HepG2 (cell line): ENCODE results near the gene INSRR. TPM values are rescaled to one million over a fixed set of nuclear protein-coding genes. Genes with fewer than 3 reads are reported as not detected.

Experiments used
- ATRX ChIP-seq: sonication (generic); formaldehyde crosslinking; IDR thresholded peaks from 2 replicates; pipeline ENCODE4 v1.4.0; 2020; ENCODE audit warnings: missing genetic modification reagents, borderline replicate concordance
- DNMT1 ChIP-seq: sonication (generic); formaldehyde crosslinking; IDR thresholded peaks from 2 replicates; pipeline ENCODE4 v1.5.1; 2020; ENCODE audit warnings: mild to moderate bottlenecking, missing genetic modification reagents
- ESRRA ChIP-seq: sonication (generic); formaldehyde crosslinking; IDR thresholded peaks from 2 replicates; pipeline ENCODE4 v1.5.1; 2020; ENCODE audit warnings: mild to moderate bottlenecking, low read depth, missing genetic modification reagents
- ETV5 ChIP-seq: IDR thresholded peaks from 2 replicates; pipeline ENCODE4 v1.6.1; 2018; ENCODE audit warnings: missing biosample characterization, missing genetic modification reagents, inconsistent platforms, borderline replicate concordance
- FOXK2 ChIP-seq: fragments of 450-650 bp; IDR thresholded peaks from 2 replicates; pipeline ENCODE4 v1.6.1; 2016
- FOXO1 ChIP-seq: sonication (generic); formaldehyde crosslinking; IDR thresholded peaks from 2 replicates; pipeline ENCODE4 v1.4.0; 2020; ENCODE audit warnings: missing genetic modification reagents
- HNF1A ChIP-seq, 2 experiments: sonication (generic) in 1 of 2; formaldehyde crosslinking in 1 of 2; IDR thresholded peaks; 2 replicates each; pipeline versions ENCODE4 v1.4.0 to v1.6.1; 2016 to 2020; ENCODE audit warnings: borderline replicate concordance in 1 of 2, low read depth in 1 of 2, mild to moderate bottlenecking in 1 of 2, missing genetic modification reagents in 1 of 2
- HNF4G ChIP-seq, 2 experiments: sonication (generic) in 1 of 2; formaldehyde crosslinking in 1 of 2; IDR thresholded peaks; 2 replicates each; pipeline versions ENCODE4 v1.4.0 to v1.6.1; 2011 to 2020; ENCODE audit warnings: borderline replicate concordance in 2 of 2, low read depth in 2 of 2, mild to moderate bottlenecking in 2 of 2, low read length in 1 of 2, missing genetic modification reagents in 1 of 2, moderate library complexity in 1 of 2
- MYNN ChIP-seq: sonication (generic); formaldehyde crosslinking; IDR thresholded peaks from 2 replicates; pipeline ENCODE4 v1.4.0; 2020; ENCODE audit warnings: mild to moderate bottlenecking, low read depth, missing genetic modification reagents
- PRDM10 ChIP-seq: sonication (generic); formaldehyde crosslinking; IDR thresholded peaks from 2 replicates; pipeline ENCODE4 v1.4.0; 2020; ENCODE audit warnings: low read depth, missing genetic modification reagents
- SAFB2 ChIP-seq: sonication (generic); formaldehyde crosslinking; IDR thresholded peaks from 2 replicates; pipeline ENCODE4 v1.5.1; 2020; ENCODE audit warnings: missing genetic modification reagents, low read depth, mild to moderate bottlenecking, borderline replicate concordance
- SALL1 ChIP-seq: sonication (generic); formaldehyde crosslinking; IDR thresholded peaks from 2 replicates; pipeline ENCODE4 v1.8.0; 2022; ENCODE audit warnings: mild to moderate bottlenecking, missing genetic modification reagents
- ZBTB38 ChIP-seq: sonication (generic); formaldehyde crosslinking; IDR thresholded peaks from 2 replicates; pipeline ENCODE4 v1.5.1; 2020; ENCODE audit warnings: mild to moderate bottlenecking, missing genetic modification reagents
- ZNF317 ChIP-seq: sonication (generic); formaldehyde crosslinking; IDR thresholded peaks from 2 replicates; pipeline ENCODE4 v1.5.0; 2020; ENCODE audit warnings: mild to moderate bottlenecking, missing genetic modification reagents
- ZNF441 ChIP-seq: sonication (generic); formaldehyde crosslinking; IDR thresholded peaks from 2 replicates; pipeline ENCODE4 v1.7.0; 2021; ENCODE audit warnings: missing genetic modification reagents, borderline replicate concordance
- ZNF546 ChIP-seq: sonication (generic); formaldehyde crosslinking; conservative IDR thresholded peaks from 2 replicates; pipeline ENCODE4 v1.8.1; 2023; ENCODE audit warnings: mild to moderate bottlenecking, missing genetic modification reagents
- ZNF569 ChIP-seq: sonication (generic); formaldehyde crosslinking; IDR thresholded peaks from 2 replicates; pipeline ENCODE4 v1.5.0; 2020; ENCODE audit warnings: mild to moderate bottlenecking, missing genetic modification reagents, moderate library complexity, borderline replicate concordance
- ZNF616 ChIP-seq: sonication (generic); formaldehyde crosslinking; IDR thresholded peaks from 2 replicates; pipeline ENCODE4 v1.5.0; 2020; ENCODE audit warnings: low read depth, mild to moderate bottlenecking, missing genetic modification reagents
- ZNF678 ChIP-seq: sonication (generic); formaldehyde crosslinking; IDR thresholded peaks from 2 replicates; pipeline ENCODE4 v1.4.0; 2020; ENCODE audit warnings: mild to moderate bottlenecking, missing genetic modification reagents
- ZNF841 ChIP-seq: sonication (generic); formaldehyde crosslinking; IDR thresholded peaks from 2 replicates; pipeline ENCODE4 v1.8.1; 2023; ENCODE audit warnings: missing genetic modification reagents, borderline replicate concordance
- polyA plus RNA-seq, 8 experiments: library from polyadenylated mRNA; depleted of rRNA in 3 of 8; stranded (reverse) in 7 of 8; unstranded in 1 of 8; fragments of >200 nt; fragmentation: Illumina TruSeq in 4 of 8; extraction: Trizol in 4 of 8; gene quantifications; 2 replicates each; pipeline versions ENCODE4 v1.2.1 to v1.2.3, GENCODE V29; 2011 to 2016; ENCODE audit warnings: low read depth in 4 of 8, missing spikeins in 1 of 8, mixed read lengths in 1 of 8; ENCODE audit not compliant: insufficient read depth in 1 of 8
- total RNA-seq, 5 experiments: library from RNA; depleted of rRNA; stranded (reverse); fragments of >200 nt; fragmentation: Illumina TruSeq; extraction: Trizol; gene quantifications; 2 replicates each; pipeline ENCODE4 v1.2.3, GENCODE V29; 2016; ENCODE audit warnings: low read depth in 1 of 5

The INSRR gene
- total and polyA plus RNA-seq, 2 of the 13 experiments (the other 11 are each of a cell fraction or from before 2014, with no cell fraction given): not detected

GRCh38 chr1:156795787-156796186, 63.1 kb downstream of the INSRR start (continued):
- peak; percentile 55; the same call in 1 of the 2 replicates for TF ChIP-seq PRDM10 (CRISPR knock-in tag)
- peak; percentile 77; the same call in 1 of the 2 replicates for TF ChIP-seq ESRRA (CRISPR knock-in tag)
- TF ChIP-seq ZNF616 (CRISPR knock-in tag): no peak
- TF ChIP-seq MYNN: no peak
- TF ChIP-seq HNF1A (IDR thresholded peaks at IDR 0.05; ENCODE audit: low read depth): peak; percentile 25; the same call in 1 of the 2 replicates
- TF ChIP-seq HNF1A (CRISPR knock-in tag; IDR thresholded peaks at IDR 0.05; ENCODE audit: borderline replicate concordance): no peak
- no peak for TF ChIP-seq ZNF841
- TF ChIP-seq ZNF678 (CRISPR knock-in tag): no peak
- peak; percentile 17; the same call in 1 of the 2 replicates for TF ChIP-seq ZBTB38 (CRISPR knock-in tag)
- no peak for TF ChIP-seq ZNF546 (CRISPR knock-in tag)
- peak; percentile 44; the same call in 1 of the 2 replicates for TF ChIP-seq HNF4G (IDR thresholded peaks at IDR 0.05; ENCODE audit: borderline replicate concordance, low read depth, low read length)
- TF ChIP-seq HNF4G (CRISPR knock-in tag; IDR thresholded peaks at IDR 0.05; ENCODE audit: borderline replicate concordance, low read depth): no peak
- TF ChIP-seq ZNF441 (CRISPR knock-in tag): 0 out of 2 replicates have a peak, but pooled peaks have one; percentile 54
- TF ChIP-seq FOXK2: no peak
- no peak for TF ChIP-seq DNMT1 (CRISPR knock-in tag)
- no peak for TF ChIP-seq SAFB2 (CRISPR knock-in tag)
- peak; percentile 32; the same call in 1 of the 2 replicates for TF ChIP-seq FOXO1
- TF ChIP-seq SALL1 (CRISPR knock-in tag): peak; percentile 75
- TF ChIP-seq ZNF569 (CRISPR knock-in tag): no peak
- peak; percentile 53; the same call in 1 of the 2 replicates for TF ChIP-seq ETV5 (CRISPR knock-in tag)
- TF ChIP-seq ATRX (CRISPR knock-in tag): no peak
- no peak for TF ChIP-seq ZNF317 (CRISPR knock-in tag)
